Measurements from ENCODE around the gene RAP2C.

DNA sequence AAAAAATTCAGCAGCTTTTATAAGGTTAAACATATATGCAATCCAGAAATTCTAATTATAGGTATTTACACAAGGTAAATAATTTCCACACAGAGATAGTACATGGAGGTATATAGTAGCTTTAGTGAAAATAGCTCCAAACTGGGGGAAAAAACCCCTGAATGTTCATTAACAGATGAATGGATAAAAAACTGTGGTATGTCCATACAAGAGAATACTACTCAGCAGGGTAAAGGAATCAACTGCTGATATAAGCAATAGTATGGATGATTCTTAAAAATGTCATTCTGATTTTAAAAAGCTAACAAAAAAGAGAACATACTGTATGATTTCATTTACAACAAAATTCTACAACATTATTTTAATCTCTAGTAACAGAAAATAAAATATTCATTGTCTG lies 54.2 kb downstream of the RAP2C start:
- TF ChIP-seq, protein P1, sequence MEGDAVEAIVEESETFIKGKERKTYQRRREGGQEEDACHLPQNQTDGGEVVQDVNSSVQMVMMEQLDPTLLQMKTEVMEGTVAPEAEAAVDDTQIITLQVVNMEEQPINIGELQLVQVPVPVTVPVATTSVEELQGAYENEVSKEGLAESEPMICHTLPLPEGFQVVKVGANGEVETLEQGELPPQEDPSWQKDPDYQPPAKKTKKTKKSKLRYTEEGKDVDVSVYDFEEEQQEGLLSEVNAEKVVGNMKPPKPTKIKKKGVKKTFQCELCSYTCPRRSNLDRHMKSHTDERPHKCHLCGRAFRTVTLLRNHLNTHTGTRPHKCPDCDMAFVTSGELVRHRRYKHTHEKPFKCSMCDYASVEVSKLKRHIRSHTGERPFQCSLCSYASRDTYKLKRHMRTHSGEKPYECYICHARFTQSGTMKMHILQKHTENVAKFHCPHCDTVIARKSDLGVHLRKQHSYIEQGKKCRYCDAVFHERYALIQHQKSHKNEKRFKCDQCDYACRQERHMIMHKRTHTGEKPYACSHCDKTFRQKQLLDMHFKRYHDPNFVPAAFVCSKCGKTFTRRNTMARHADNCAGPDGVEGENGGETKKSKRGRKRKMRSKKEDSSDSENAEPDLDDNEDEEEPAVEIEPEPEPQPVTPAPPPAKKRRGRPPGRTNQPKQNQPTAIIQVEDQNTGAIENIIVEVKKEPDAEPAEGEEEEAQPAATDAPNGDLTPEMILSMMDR (IDR thresholded peaks at IDR 0.05) = no peak
- TF ChIP-seq POLR2A (IDR thresholded peaks at IDR 0.05; ENCODE audit: low read depth) = no peak
